ENCODE data around the gene MTPN.

MTPN gene

DNA sequence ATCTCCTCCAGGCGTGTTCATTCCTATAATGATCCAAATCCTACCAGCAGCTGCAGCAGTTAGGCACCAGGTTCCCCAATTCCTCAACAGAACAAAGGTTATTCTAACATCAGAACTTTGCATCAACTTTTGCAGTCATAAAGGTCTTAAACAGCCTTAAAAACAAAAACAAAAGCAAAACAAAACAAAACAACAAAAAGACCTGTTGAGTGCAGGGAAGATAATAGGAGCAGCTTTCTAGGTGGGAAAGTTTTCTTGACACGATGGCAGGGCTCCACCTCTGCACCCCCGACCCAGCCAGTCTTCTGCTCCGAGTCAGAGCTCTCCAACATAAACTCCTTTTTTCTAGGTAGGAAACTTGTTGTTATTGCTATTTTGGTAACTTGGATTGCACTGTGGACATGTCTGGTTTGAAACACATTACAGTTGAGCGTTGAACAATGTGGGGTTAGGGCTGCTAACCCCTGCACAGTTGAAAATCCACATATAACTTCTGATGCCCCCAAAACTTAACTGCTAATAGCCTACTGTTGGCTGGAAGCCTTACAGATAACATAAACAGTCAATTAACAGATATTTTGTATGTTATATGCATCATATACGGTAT is 77.6 kb downstream of the MTPN start:
- H3K4me1 ChIP-seq (ENCODE audit: insufficient read depth, low read length), result no peaks in the 10 kb centered on the region
- no peak overlapping the region for H2AFZ ChIP-seq (ENCODE audit: low read depth, low read length)
- H3K27me3 ChIP-seq (ENCODE audit: insufficient read depth, low read length), result no peaks in the 10 kb centered on the region
- H3K9me3 ChIP-seq (ENCODE audit: low read length), result no peaks in the 10 kb centered on the region
- H3K36me3 ChIP-seq (ENCODE audit: insufficient read depth, low read length), result no peaks in the 10 kb centered on the region
- H3K4me3 ChIP-seq (ENCODE audit: low read length), result no peak overlapping the region

DNA sequence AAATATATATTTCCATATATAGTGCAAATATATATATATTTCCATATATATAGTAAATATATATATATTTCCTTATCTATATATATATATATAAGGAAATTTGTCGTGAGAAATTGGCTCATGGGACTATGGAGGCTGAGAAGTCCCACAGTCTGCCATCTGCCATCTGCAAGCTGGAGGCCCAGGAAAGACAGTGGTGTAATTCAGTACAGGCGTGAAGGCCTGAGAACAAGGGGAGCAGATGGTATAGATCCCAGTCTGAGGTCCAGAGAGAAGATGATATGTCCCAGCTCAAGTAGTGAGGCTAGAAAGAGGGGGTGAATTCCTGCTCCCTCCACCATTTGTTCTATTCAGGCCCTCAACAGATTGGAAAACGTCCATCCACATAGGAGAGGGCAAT is 78.9 kb downstream of the MTPN start:
- Histone ChIP-seq H3K9me3 (ENCODE audit: low read length) (no peaks in the 10 kb centered on the region), H2AFZ (ENCODE audit: low read depth, low read length) (no peak overlapping the region), H3K4me3 (ENCODE audit: low read length) (no peak overlapping the region), H3K4me1 (ENCODE audit: insufficient read depth, low read length) (no peaks in the 10 kb centered on the region), H3K36me3 (ENCODE audit: insufficient read depth, low read length) (no peaks in the 10 kb centered on the region), H3K27me3 (ENCODE audit: insufficient read depth, low read length) (no peaks in the 10 kb centered on the region)

DNA sequence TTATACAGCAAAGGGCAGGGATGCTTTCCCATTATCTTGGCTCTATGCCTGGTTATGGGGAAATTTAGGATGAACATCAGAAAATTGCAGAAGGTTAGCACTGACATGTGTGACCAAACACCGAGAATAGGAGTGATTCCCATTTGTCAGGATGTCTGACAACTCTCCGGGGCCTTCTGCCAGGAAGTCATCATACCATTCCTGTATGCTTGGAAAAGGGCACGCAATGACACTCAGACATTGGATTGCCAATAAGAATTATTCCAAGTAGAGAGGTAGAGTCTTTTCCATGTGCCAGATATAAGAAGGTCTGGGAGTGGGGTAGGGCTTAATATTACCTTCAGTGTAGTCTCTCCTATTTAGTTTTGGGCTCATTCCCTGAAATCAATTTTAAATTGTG is 82.3 kb downstream of the MTPN start:
- H3K9me3 ChIP-seq (ENCODE audit: low read length), result no peaks in the 10 kb centered on the region
- H2AFZ ChIP-seq (ENCODE audit: low read depth, low read length), result no peak overlapping the region
- H3K27me3 ChIP-seq (ENCODE audit: insufficient read depth, low read length), result no peaks in the 10 kb centered on the region
- H3K4me1 ChIP-seq (ENCODE audit: insufficient read depth, low read length), result no peaks in the 10 kb centered on the region
- no peak overlapping the region for H3K4me3 ChIP-seq (ENCODE audit: low read length)
- H3K36me3 ChIP-seq (ENCODE audit: insufficient read depth, low read length), result no peaks in the 10 kb centered on the region

DNA sequence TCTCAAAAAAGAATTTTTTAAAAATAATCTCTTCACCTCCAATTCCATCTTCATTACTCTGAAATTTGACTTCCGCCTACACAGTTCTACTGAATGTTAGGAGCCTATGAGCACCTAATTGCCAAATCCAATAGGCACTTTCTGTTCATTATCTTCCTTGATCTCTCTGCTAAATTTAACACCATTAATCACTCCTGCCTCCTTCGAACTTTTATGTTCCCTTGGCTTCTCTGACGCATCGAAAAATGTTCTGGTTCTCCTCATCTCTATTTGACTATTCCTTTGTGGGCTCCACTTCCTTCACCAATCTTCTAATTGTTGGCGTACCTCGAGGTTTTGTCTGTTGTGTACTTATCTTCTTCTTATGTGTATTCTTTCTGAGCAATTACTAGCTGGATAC is 87.3 kb downstream of the MTPN start:
- H3K27me3 ChIP-seq (ENCODE audit: insufficient read depth, low read length), result no peaks in the 10 kb centered on the region

DNA sequence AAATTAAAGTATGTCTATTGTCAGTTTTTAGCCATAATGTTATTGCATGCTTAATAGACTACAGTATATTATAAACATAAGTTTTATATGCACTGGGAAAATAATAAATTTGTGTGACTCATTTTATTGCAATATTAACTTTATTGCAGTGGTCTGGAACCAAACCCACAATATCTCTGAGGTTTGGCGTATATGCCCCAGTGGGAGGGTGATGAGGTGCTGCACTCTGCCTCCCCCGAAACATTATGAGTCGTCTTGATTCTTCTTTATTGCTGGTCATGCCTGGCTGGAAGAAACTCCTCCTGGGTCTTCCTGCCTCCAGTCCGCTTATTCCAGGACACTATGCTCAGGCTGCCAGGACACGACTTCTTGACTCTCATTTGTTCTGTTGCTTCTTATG is 88.4 kb downstream of the MTPN start:
- no peaks in the 10 kb centered on the region for H3K9me3 ChIP-seq (ENCODE audit: low read length)
- no peak overlapping the region for H3K4me3 ChIP-seq (ENCODE audit: low read length)
- H3K27me3 ChIP-seq (ENCODE audit: insufficient read depth, low read length), result no peaks in the 10 kb centered on the region
- H3K4me1 ChIP-seq (ENCODE audit: insufficient read depth, low read length), result no peaks in the 10 kb centered on the region
- no peaks in the 10 kb centered on the region for H3K36me3 ChIP-seq (ENCODE audit: insufficient read depth, low read length)
- no peak overlapping the region for H2AFZ ChIP-seq (ENCODE audit: low read depth, low read length)

More for the DNA sequence above, 87.3 kb downstream of the MTPN start:
- no peak overlapping the region for H2AFZ ChIP-seq (ENCODE audit: low read depth, low read length)
- H3K4me3 ChIP-seq (ENCODE audit: low read length), result no peak overlapping the region
- H3K9me3 ChIP-seq (ENCODE audit: low read length), result no peaks in the 10 kb centered on the region
- H3K36me3 ChIP-seq (ENCODE audit: insufficient read depth, low read length), result no peaks in the 10 kb centered on the region
- H3K4me1 ChIP-seq (ENCODE audit: insufficient read depth, low read length), result no peaks in the 10 kb centered on the region

DNA sequence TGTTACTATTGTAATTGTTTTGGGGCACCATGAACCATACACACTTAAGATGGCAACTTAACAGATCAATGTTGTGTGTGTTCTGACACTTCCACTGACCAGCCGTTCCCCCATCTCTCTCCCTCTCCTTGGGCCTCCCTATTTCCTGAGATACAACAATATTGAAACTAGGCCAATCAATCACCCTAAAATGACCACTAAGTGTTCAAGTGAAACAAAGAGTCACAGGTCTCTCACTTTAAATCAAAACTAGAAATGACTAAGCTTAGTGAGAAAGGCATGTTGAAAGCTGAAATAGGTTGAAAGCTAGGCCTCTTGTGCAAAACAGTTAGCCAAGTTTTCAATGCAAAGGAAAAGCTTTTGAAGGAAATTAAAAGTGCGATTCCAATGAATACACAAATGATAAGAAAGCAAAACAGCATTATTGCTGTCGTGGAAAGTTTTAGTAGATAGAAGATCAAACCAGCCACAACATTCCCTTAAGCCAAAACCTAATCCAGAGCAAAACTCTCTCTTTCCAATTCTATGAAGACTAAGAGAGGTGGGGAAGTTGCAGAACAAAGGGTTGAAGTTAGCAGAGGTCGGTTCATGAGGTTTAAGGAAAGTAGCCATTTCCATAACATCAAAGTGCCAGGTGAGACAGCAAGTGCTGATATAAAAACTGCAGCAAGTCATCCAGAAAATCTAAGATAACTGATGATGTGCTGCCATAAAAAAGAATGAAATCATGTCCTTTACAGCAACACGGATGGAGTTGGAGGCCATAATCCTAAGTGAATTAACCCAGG is 90.6 kb downstream of the MTPN start:
- Histone ChIP-seq H3K27me3 (ENCODE audit: insufficient read depth, low read length) (no peaks in the 10 kb centered on the region), H3K4me3 (ENCODE audit: low read length) (no peak overlapping the region), H3K9me3 (ENCODE audit: low read length) (no peaks in the 10 kb centered on the region), H3K4me1 (ENCODE audit: insufficient read depth, low read length) (no peaks in the 10 kb centered on the region), H2AFZ (ENCODE audit: low read depth, low read length) (no peak overlapping the region), H3K36me3 (ENCODE audit: insufficient read depth, low read length) (no peaks in the 10 kb centered on the region)

DNA sequence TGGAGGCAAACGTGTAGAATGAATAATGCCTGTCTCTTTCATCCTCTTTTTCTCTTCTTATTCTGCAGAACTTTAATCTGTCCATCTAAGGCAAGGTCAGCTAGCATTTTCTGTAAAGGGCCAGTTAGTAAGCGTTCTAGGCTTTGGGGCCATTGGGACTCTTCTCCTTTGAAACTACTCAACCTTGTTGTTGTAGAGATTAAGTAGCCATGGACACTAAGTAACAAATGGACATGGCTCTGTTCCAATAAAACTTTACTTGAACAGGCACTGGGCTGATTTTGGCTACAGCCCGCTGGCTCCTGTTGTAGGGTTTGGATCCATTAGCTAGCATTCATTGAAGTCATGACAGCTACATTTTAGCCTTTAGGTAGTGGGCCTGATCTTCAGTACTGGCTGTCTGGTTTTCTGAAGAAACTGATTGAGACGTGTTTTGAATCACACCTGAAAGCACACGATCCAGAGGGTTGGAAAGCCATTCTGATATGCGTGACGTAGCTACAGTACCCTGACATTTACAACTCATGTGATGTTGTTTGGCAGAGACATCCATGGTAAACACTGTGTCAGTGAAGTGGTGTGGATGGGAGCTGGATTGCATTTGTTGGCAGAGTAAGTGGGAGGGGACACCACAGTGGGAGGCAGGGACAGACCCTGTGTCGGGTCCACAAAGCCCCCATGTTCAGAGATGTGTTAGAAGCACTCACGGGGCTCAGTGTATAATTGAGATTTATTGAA is 92.5 kb downstream of the MTPN start:
- no peaks in the 10 kb centered on the region for H3K4me1 ChIP-seq (ENCODE audit: insufficient read depth, low read length)
- no peaks in the 10 kb centered on the region for H3K27me3 ChIP-seq (ENCODE audit: insufficient read depth, low read length)
- H3K36me3 ChIP-seq (ENCODE audit: insufficient read depth, low read length), result no peaks in the 10 kb centered on the region
- no peak overlapping the region for H3K4me3 ChIP-seq (ENCODE audit: low read length)
- no peak overlapping the region for H2AFZ ChIP-seq (ENCODE audit: low read depth, low read length)
- no peaks in the 10 kb centered on the region for H3K9me3 ChIP-seq (ENCODE audit: low read length)

DNA sequence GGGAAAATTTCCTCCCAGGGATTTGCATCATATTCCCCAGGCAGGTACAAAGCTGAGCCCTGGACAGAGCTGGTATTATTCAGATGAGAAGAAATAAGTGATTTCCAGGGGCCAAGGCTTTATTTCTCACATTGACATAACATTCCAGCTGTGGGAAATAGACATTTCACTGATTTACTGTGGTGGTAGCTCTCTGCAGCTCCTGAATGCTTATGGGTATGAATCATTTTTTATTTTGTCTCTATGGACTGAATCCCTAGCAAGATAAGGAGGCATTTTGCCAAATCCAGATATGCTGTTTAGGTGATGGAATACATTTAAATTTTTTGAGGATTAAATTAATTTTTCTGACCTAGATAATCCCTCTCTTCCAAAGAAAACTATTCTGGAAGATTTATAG is 97.9 kb downstream of the MTPN start:
- no peaks in the 10 kb centered on the region for H3K4me1 ChIP-seq (ENCODE audit: insufficient read depth, low read length)
- no peak overlapping the region for H3K4me3 ChIP-seq (ENCODE audit: low read length)
- H2AFZ ChIP-seq (ENCODE audit: low read depth, low read length), result no peak overlapping the region
- H3K9me3 ChIP-seq (ENCODE audit: low read length), result no peaks in the 10 kb centered on the region
- no peaks in the 10 kb centered on the region for H3K27me3 ChIP-seq (ENCODE audit: insufficient read depth, low read length)
- no peaks in the 10 kb centered on the region for H3K36me3 ChIP-seq (ENCODE audit: insufficient read depth, low read length)

DNA sequence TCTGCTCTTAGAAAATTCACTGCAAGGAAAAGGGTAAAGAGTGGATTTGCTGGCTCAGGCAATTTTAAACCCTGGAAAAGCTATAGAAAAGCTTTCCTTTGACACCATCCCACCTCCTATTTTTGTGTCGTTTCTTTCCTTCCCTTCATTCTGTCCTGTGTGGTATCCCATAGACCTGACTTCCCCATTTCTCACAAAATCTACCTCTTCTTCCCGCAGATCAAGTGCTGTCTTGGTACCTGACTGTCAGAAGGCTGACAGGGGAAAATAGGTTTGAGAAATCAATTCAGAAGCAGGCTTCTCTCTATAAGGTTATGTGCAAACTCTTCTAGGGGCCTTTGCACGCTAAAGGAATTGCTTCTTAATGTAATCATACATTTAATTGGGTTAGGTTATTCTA is 98.9 kb downstream of the MTPN start:
- H3K9me3 ChIP-seq (ENCODE audit: low read length), result no peaks in the 10 kb centered on the region
- H2AFZ ChIP-seq (ENCODE audit: low read depth, low read length), result no peak overlapping the region
- no peaks in the 10 kb centered on the region for H3K36me3 ChIP-seq (ENCODE audit: insufficient read depth, low read length)
- no peaks in the 10 kb centered on the region for H3K4me1 ChIP-seq (ENCODE audit: insufficient read depth, low read length)
- H3K4me3 ChIP-seq (ENCODE audit: low read length), result no peak overlapping the region
- H3K27me3 ChIP-seq (ENCODE audit: insufficient read depth, low read length), result no peaks in the 10 kb centered on the region

DNA sequence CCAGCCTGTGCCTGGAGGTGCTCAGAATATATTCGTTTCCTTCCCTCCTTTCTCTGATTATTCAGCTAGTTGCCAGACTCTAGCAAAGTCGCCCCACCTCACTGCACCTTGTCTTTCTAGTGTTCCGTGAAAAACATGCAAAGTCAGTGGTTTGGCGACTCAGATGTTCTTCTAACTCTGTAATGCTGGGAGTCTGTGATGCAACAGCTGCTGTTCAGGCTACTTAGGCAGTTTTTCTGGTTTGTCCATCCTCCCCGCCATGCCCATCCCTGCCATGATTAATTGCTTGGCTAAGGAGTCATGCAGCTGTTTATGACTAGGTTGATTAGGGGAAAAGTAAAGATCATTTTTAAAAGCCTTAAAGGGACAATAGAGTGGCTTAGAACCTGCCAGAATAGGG is 99.4 kb downstream of the MTPN start:
- no peaks in the 10 kb centered on the region for H3K9me3 ChIP-seq (ENCODE audit: low read length)
- H3K36me3 ChIP-seq (ENCODE audit: insufficient read depth, low read length), result no peaks in the 10 kb centered on the region
- no peaks in the 10 kb centered on the region for H3K27me3 ChIP-seq (ENCODE audit: insufficient read depth, low read length)
- H2AFZ ChIP-seq (ENCODE audit: low read depth, low read length), result no peak overlapping the region
- H3K4me1 ChIP-seq (ENCODE audit: insufficient read depth, low read length), result no peaks in the 10 kb centered on the region
- no peak overlapping the region for H3K4me3 ChIP-seq (ENCODE audit: low read length)
